MG63 (cell line): ENCODE data around the gene ABHD4. TPM values are rescaled to one million over a fixed set of nuclear protein-coding genes. Genes with fewer than 3 reads are reported as not detected.
"Not testable (repeated sequence)": the region's sequence is repeated elsewhere in the genome, so short reads cannot be mapped to it uniquely, and the experiment has no call there.

Experiments
- DNase-seq: peaks from one replicate; pipeline ENCODE4 v3.0.0-alpha.2; 2020
- H3K27me3 ChIP-seq: fragments of 250-450 bp; sonication (Bioruptor Pico); 2 replicates; pipeline ENCODE4 v1.5.1; 2020; ENCODE audit warnings: mild to moderate bottlenecking, moderate library complexity
- H3K36me3 ChIP-seq: fragments of 250-450 bp; sonication (Bioruptor Pico); 2 replicates; pipeline ENCODE4 v1.5.1; 2020; ENCODE audit warnings: mild to moderate bottlenecking, moderate library complexity
- H3K4me3 ChIP-seq: fragments of 250-450 bp; sonication (Bioruptor Pico); 2 replicates; pipeline ENCODE4 v1.5.1; 2020; ENCODE audit warnings: mild to moderate bottlenecking, moderate library complexity
- H3K9me3 ChIP-seq: fragments of 250-450 bp; sonication (Bioruptor Pico); 2 replicates; pipeline ENCODE4 v1.5.1; 2020; ENCODE audit warnings: mild to moderate bottlenecking, moderate library complexity
- total RNA-seq: library from RNA; depleted of rRNA; stranded (reverse); fragments of >200 nt; shearing (Covaris generic); gene quantifications from 2 replicates; pipeline ENCODE4 v1.2.3, GENCODE V29; 2014; ENCODE audit warnings: low replicate concordance

Gene ABHD4
- total RNA-seq, 1 experiment from 2014 or later: 0.89 TPM

- Histone ChIP-seq H3K36me3 (no peaks in the 10 kb centered on the region; the same call in 1 of the 2 replicates), H3K27me3 (no peaks in the 10 kb centered on the region), H3K9me3 (no peaks in the 10 kb centered on the region), H3K4me3 (no peak overlapping the region)
- DNase-seq: no peak
Observed at GRCh38 chr14:22558221-22558913, 39.7 kb upstream of the ABHD4 start.

GRCh38 chr14:22559041-22559440 lies 39.1 kb upstream of the ABHD4 start:
- H3K27me3 ChIP-seq: no peaks in the 10 kb centered on the region
- H3K9me3 ChIP-seq: no peaks in the 10 kb centered on the region
- H3K36me3 ChIP-seq: peaks cover under 1% of the 10 kb centered on the region; the same call in 1 of the 2 replicates
- no peak for DNase-seq
- no peak overlapping the region for H3K4me3 ChIP-seq

GRCh38 chr14:22560662-22561365 lies 37.3 kb upstream of the ABHD4 start:
- H3K4me3 ChIP-seq: no peak overlapping the region
- no peak for DNase-seq
- no peaks in the 10 kb centered on the region for H3K27me3 ChIP-seq
- H3K9me3 ChIP-seq: no peaks in the 10 kb centered on the region
- peaks cover 13% of the 10 kb centered on the region for H3K36me3 ChIP-seq

- Histone ChIP-seq H3K4me3 (no peak overlapping the region), H3K9me3 (no peaks in the 10 kb centered on the region), H3K36me3 (peaks cover 17% of the 10 kb centered on the region), H3K27me3 (no peaks in the 10 kb centered on the region)
- DNase-seq: no peak
Observed at GRCh38 chr14:22561366-22561660, 36.8 kb upstream of the ABHD4 start.

GRCh38 chr14:22561661-22562579 lies 36.2 kb upstream of the ABHD4 start:
- H3K36me3 ChIP-seq: peaks cover 20% of the 10 kb centered on the region
- H3K9me3 ChIP-seq: no peaks in the 10 kb centered on the region
- no peak overlapping the region for H3K4me3 ChIP-seq
- H3K27me3 ChIP-seq: no peaks in the 10 kb centered on the region
- no peak for DNase-seq

DNA sequence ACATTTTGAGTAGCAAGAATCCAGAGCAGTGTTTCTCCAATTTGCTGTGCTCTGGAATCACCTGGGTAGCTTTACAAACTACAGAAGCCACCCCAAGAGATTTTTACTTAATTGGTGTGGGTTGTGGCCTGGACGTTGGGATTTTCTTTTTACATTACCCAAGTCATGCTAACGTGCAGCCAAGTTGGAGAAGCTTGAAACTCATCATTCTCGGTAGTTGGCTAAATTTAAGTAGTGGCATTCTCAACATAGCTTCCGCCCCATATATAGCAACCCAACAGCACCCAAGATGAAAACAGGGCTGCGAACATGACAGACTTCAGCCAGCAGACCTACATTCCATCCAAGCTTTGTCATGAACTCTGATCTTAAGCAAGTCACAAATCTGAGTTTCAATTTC lies 34.1 kb upstream of the ABHD4 start:
- no peaks in the 10 kb centered on the region for H3K27me3 ChIP-seq
- H3K36me3 ChIP-seq: peaks cover 24% of the 10 kb centered on the region
- no peak overlapping the region for H3K4me3 ChIP-seq
- no peak for DNase-seq
- no peaks in the 10 kb centered on the region for H3K9me3 ChIP-seq

DNA sequence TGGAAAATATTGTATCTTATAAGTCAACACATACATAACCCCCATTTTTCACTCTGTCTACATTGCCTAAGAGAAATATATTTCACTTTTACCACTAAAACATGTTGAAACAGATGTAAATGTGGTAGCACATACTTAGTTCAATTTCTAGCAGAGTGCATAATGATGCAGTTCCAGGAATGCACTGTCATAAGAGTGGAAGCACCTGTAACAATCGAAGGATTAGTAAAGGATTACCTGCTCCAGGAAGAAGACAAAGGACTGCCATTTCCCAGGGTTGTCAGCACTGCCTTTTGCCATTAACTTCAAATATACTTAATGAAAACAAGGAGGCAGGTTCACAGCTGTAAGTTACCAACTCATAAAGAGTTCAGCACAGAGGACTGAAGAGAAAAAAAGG lies 33.6 kb upstream of the ABHD4 start:
- Histone ChIP-seq H3K4me3 (no peak overlapping the region), H3K27me3 (no peaks in the 10 kb centered on the region), H3K9me3 (no peaks in the 10 kb centered on the region), H3K36me3 (peaks cover 27% of the 10 kb centered on the region)
- no peak for DNase-seq

DNA sequence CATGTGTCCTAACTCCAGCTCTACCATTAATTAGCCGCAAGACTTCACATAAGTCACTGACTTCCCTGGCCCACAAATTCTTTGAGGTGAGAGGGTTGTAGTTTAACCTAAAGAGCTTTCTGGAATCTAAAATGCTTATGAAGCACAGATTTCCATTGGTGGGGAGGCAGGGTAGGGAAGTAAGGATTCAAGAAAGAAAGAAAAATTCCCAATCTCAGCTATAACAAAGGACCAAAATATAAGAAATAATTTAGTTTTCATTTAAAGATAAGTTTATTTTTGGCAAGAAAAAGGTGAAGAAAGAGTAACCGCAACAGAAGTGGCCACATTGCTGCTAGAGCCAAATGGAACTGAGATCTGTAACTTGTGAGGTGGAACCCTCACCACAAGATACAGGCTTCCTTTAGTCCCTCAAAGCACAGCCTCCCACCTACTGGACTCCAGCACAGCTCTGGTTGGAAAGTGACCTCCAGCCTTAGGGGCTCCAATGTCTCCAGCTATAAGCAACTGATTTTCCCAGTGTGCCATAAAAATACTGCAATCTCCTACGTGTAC lies 32.6 kb upstream of the ABHD4 start:
- H3K4me3 ChIP-seq: no peak overlapping the region
- no peaks in the 10 kb centered on the region for H3K27me3 ChIP-seq
- no peaks in the 10 kb centered on the region for H3K9me3 ChIP-seq
- H3K36me3 ChIP-seq: peaks cover 34% of the 10 kb centered on the region
- DNase-seq: no peak

DNA sequence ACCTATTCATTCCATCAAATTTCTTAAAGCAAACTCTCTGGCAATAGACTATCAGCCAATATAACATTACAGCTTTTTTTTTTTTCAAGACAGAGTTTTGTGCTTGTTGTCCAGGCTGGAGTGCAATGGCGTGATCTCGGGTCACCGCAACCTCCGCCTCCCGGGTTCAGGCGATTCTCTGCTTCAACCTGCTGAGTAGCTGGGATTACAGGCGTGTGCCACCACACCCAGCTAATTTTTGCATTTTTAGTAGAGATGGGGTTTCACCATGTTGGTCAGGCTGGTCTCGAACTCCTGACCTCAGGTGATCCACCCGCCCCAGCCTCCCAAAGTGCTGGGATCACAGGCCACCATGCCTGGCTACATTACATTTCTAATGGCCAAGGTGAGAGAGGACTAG lies 31.8 kb upstream of the ABHD4 start:
- DNase-seq, H3K9me3 ChIP-seq, H3K4me3 ChIP-seq, H3K27me3 ChIP-seq: not testable (repeated sequence)
- H3K36me3 ChIP-seq: peaks cover 34% of the 10 kb centered on the region

DNA sequence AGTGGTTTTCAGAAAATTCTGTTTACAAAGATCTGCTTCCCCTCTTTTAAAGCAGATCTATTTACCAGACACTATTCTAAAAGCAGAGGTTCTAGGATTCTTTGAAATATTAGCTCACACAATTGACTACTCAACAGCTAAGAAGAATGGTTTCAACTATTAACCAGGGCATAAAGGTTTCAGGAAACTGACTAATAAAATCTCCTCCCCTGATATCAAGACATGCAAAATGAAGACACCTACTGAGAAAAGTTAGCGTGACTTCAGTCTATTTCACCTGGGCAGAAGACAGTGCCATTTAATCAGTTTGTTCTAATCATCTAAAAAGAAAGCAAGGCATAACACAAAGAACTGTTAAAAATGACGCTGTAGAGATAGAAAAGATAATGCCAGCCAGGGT lies 31.3 kb upstream of the ABHD4 start:
- no peak for DNase-seq
- peaks cover 34% of the 10 kb centered on the region for H3K36me3 ChIP-seq

DNA sequence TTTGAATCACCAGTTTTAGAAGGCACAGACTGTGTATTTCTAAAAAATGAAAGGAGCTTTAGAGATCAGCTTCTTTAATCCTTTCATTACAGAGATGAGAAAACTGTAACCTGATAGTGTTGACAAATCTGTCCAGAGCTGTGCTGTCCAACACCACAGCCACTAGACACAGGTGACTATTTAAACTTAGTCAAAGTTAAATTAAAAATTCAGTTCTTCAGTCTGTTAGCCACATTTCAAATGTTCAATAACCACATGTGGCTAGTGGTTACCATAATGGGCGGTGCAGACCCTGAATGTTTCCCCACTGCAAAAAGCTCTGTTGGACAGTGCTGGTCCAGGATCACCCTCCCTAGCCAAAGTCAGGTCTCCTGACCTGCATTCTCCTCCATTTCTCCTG lies 30.7 kb upstream of the ABHD4 start:
- peaks cover 39% of the 10 kb centered on the region for H3K36me3 ChIP-seq
- no peaks in the 10 kb centered on the region for H3K9me3 ChIP-seq
- no peak overlapping the region for H3K4me3 ChIP-seq
- no peak for DNase-seq
- H3K27me3 ChIP-seq: no peaks in the 10 kb centered on the region

More for the DNA sequence above, 31.3 kb upstream of the ABHD4 start:
- Histone ChIP-seq H3K27me3 (no peaks in the 10 kb centered on the region), H3K9me3 (no peaks in the 10 kb centered on the region), H3K4me3 (no peak overlapping the region)

DNA sequence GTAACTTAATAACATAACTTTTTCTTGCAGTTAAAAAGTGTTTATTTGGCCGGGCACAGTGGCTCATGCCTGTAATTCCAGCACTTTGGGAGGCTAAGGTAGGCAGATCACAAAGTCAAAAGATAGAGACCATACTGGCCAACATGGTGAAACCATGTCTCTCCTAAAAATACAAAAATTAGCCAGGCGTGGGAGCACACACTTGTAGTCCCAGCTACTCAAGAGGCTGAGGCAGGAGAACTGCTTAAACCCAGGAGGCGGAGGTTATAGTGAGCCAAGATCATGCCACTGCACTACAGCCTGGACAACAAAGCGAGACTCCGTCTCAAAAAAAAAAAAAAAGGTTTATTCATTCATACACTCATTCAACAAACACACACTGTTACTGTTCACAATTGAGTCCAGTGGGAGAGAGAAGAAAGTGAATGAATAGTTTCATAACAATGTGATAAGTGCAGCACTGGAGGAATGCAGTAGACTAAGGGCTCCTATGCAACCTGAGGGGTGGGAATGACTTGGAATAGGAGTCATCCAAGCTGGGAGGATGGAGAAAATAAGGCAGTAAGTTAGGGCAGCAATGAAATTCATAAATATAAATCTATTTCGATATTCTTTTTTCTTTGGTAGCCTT lies 28.9 kb upstream of the ABHD4 start:
- DNase-seq: no peak
- Histone ChIP-seq H3K36me3 (peaks cover 44% of the 10 kb centered on the region), H3K27me3 (no peaks in the 10 kb centered on the region), H3K4me3 (no peak overlapping the region), H3K9me3 (no peaks in the 10 kb centered on the region)

DNA sequence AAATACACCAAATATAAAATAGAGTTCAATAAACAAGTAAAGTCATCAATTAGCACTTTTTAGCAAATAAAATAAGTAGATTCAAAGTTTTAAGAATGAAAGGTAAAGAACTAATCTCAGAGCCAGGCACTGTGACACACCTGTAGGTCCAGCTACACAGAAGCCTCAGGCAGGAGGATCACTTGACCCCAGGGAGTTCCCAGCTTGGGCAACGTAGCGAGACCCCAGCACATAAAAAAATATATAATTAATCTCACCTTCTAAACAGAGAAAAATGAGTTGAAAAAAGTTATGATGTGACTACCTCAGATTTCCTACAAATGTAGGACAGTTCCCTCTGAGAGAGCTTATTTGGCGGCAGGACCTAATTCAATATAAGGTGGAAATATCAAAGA lies 28.4 kb upstream of the ABHD4 start:
- no peaks in the 10 kb centered on the region for H3K9me3 ChIP-seq
- no peaks in the 10 kb centered on the region for H3K27me3 ChIP-seq
- no peak for DNase-seq
- H3K36me3 ChIP-seq: peaks cover 44% of the 10 kb centered on the region
- H3K4me3 ChIP-seq: no peak overlapping the region

GRCh38 chr14:22570132-22570949 lies 27.8 kb upstream of the ABHD4 start:
- Histone ChIP-seq H3K9me3 (no peaks in the 10 kb centered on the region), H3K4me3 (no peak overlapping the region), H3K27me3 (no peaks in the 10 kb centered on the region), H3K36me3 (peaks cover 38% of the 10 kb centered on the region)
- peak; percentile 28 for DNase-seq

GRCh38 chr14:22572562-22573058 lies 25.5 kb upstream of the ABHD4 start:
- Histone ChIP-seq H3K27me3 (no peaks in the 10 kb centered on the region), H3K4me3 (no peak overlapping the region), H3K36me3 (peaks cover 29% of the 10 kb centered on the region), H3K9me3 (no peaks in the 10 kb centered on the region)
- DNase-seq: no peak

DNA sequence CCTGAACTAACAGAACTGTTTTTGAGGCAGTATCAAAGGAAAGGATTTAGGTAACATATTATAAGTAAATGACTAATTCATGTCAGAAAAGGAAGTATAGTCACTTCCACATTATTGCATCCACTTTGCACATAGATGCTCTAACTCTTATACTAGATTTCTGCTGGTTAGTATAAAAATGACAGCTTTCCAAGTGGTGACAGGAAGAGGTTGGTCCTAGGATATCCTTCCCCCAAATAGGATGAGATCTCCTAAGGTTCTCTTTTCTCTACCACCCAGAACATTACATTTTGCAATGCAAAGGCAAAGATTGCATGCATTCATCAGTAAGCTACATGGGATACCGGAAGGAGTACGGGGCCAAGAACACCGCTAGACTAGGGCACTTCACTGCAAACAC lies 24.3 kb upstream of the ABHD4 start:
- H3K27me3 ChIP-seq: no peaks in the 10 kb centered on the region
- peaks cover 28% of the 10 kb centered on the region for H3K36me3 ChIP-seq
- no peak for DNase-seq
- H3K4me3 ChIP-seq: no peak overlapping the region
- no peaks in the 10 kb centered on the region for H3K9me3 ChIP-seq
